T-helper 2 cell treated with Interferon-gamma antibody and Interleukin-4, amounts not matched to agents 5 μg/mL and 100 μg/mL, for 36 hours (primary cell): ENCODE results near the gene GDI2.
A peak's percentile ranks its signal among the peaks of the same experiment; 100 is the strongest.
"Not testable (repeated sequence)": the region's sequence is repeated elsewhere in the genome, so short reads cannot be mapped to it uniquely, and the experiment has no call there.

Experiments used
- DNase-seq: peaks from one replicate; pipeline ENCODE4 v3.0.0; 2021; ENCODE audit warnings: low spot score
- H3K27ac Mint-ChIP-seq: one replicate; pipeline ENCODE4 v1.8.0; 2021; ENCODE audit warnings: mild to moderate bottlenecking, mixed read lengths
- H3K27me3 Mint-ChIP-seq: one replicate; pipeline ENCODE4 v1.8.0; 2021; ENCODE audit warnings: low read depth, mixed read lengths
- H3K36me3 Mint-ChIP-seq: one replicate; pipeline ENCODE4 v1.8.0; 2021; ENCODE audit warnings: low read depth, mixed read lengths
- H3K4me1 Mint-ChIP-seq: one replicate; pipeline ENCODE4 v1.8.0; 2021; ENCODE audit warnings: low read depth, mixed read lengths
- H3K4me3 Mint-ChIP-seq: one replicate; pipeline ENCODE4 v1.8.0; 2022; ENCODE audit warnings: mild to moderate bottlenecking, moderate library complexity, mixed read lengths
- H3K9me3 Mint-ChIP-seq: one replicate; pipeline ENCODE4 v1.8.0; 2021; ENCODE audit warnings: mixed read lengths

GDI2 gene

DNA sequence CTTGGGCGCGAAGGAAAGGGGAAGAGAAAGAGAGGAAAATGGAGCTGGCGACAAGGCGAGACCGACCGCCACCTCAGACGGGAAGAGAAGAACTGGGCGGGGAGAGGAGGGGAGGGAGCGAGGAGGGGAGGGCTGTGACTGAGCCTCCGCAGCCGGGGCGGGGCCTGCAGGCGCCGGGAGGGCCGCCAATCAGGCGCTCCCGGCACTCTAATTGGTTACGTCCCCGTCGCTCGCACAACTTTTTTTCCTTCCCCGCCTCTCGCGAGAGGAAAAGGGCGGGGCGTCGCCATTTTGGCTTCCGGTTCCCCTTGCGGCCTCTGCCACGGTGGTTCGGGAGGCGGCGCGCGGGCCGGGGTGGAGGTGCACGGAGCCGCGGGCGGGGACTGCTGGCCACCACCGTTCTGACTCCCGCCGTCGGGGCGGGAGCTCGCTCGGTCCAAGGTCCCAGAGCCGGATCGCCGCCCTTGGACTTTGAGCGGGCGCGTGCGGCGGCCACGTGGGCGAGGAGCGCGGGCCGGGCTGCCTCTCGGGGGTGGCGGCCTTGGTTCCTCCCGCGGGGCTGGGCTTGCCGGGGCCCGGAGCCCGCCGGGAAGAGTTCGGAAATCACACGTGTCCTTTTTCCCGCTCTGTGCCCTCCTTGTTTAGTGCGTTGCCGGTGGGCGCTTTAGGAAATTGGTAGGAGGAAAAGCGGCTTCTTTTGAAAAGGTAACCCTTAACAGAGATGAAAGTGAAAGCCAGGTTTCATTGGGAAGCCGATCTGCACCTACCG, at the start of gene GDI2:
GDI2 (minus strand) TSS at position 94 of the 769 bp plus-strand sequence. CDS start 176 bp downstream, outside the sequence.
- Mint-ChIP-seq H3K36me3 (peaks cover 27% of the 10 kb centered on the region), H3K27ac (peak within 1 kb of the TSS; percentile 93), H3K27me3 (no peaks in the 10 kb centered on the region), H3K4me1 (peaks cover 45% of the 10 kb centered on the region), H3K4me3 (peak within 1 kb of the TSS; percentile 96), H3K9me3 (no peaks in the 10 kb centered on the region)
- DNase-seq: peak; percentile 97

DNA sequence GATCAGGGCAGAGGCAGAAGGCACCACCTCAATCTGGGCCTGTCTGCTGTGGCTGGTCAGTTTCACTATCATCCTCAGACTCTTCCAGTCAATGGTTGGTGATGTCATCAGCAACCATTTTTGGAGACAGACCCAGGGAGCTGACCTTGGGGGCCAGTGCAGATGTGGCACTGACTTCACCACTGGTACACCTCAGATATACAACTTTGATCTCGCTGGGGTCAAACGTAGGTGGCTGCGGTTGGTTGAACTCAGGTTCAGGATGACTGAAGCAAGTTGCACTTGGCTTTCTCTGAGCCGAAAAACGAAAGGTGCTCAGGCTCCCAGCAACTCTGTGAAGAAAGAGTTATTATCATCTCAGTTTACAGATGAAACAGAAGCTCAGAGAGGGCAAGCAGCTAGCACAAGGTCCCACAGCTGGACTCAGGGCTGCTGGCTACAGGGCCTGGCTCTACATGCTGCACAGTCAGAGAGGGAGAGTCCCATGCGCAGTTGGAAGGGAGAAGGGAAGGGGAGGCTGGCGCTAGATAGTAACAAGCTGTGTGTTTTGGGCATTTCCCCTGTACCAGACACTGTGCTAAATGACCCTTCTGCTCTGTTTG, 49.2 kb upstream of the GDI2 start:
- Mint-ChIP-seq H3K9me3 (peaks cover 3% of the 10 kb centered on the region), H3K27ac (no peak overlapping the region), H3K36me3 (no peaks in the 10 kb centered on the region), H3K27me3 (no peaks in the 10 kb centered on the region), H3K4me1 (peaks cover 7% of the 10 kb centered on the region), H3K4me3 (no peak overlapping the region)
- DNase-seq: no peak

DNA sequence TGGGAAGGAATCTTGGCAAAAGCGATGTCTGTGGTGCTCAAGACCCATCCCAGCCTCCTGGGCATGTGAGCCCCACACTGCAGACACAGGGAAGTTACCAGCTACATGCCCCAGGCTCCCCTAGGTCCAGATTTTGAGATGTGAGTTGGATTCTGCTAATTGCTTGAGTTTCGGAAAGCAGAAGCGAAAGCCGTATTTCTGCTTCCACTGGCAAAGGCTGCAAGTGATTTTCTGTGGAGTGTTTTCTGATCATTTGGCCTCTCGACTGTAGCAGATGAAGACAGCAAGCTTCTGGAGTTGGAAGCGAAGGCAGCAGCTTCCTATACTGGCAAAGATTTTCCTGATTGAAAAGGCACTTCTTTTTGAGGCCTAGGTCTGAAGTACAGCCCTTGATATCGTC, 46.8 kb upstream of the GDI2 start:
- DNase-seq: no peak
- no peaks in the 10 kb centered on the region for H3K4me1 Mint-ChIP-seq
- no peaks in the 10 kb centered on the region for H3K27me3 Mint-ChIP-seq
- H3K27ac Mint-ChIP-seq: no peak overlapping the region
- H3K9me3 Mint-ChIP-seq: no peaks in the 10 kb centered on the region
- no peaks in the 10 kb centered on the region for H3K36me3 Mint-ChIP-seq
- no peak overlapping the region for H3K4me3 Mint-ChIP-seq

DNA sequence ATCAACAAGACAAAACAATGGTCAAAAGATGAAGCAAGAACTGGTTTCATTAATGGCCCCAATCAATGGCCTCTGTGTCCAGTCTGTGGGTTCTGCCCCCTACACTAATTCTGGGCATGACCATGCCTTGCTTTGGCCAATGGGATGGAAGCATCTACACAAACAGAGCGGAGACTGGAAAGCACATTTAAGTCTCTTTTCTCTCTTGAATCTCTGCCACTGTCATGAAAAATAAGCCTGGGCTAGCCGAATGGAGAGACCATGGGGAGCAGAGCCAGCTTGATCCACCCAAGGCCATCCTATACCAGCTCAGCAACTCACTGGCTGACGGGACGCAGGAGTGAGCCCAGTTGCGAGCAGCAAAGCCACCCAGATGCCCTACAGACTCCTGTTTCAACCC, 45.6 kb upstream of the GDI2 start:
- no peak for DNase-seq
- no peak overlapping the region for H3K27ac Mint-ChIP-seq
- H3K27me3 Mint-ChIP-seq: no peaks in the 10 kb centered on the region
- H3K9me3 Mint-ChIP-seq: no peaks in the 10 kb centered on the region
- H3K36me3 Mint-ChIP-seq: no peaks in the 10 kb centered on the region
- no peaks in the 10 kb centered on the region for H3K4me1 Mint-ChIP-seq
- no peak overlapping the region for H3K4me3 Mint-ChIP-seq

DNA sequence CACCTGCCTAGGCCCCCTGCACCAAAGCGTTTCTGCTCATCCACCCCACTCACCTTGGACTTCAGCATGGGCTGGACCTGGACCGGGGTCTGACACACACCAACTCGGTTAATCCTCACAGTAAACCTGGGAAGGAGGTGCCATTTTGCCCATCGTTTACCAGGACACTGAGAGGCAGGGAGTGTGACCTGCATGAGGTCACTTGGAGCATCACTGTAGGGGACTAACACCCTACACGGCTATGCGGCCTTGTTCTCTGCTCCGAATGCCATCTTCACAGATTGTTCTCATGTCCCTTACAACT, 43.4 kb upstream of the GDI2 start:
- H3K9me3 Mint-ChIP-seq: no peaks in the 10 kb centered on the region
- no peaks in the 10 kb centered on the region for H3K27me3 Mint-ChIP-seq
- H3K27ac Mint-ChIP-seq: no peak overlapping the region
- DNase-seq: no peak
- no peak overlapping the region for H3K4me3 Mint-ChIP-seq
- peaks cover 4% of the 10 kb centered on the region for H3K4me1 Mint-ChIP-seq
- no peaks in the 10 kb centered on the region for H3K36me3 Mint-ChIP-seq

DNA sequence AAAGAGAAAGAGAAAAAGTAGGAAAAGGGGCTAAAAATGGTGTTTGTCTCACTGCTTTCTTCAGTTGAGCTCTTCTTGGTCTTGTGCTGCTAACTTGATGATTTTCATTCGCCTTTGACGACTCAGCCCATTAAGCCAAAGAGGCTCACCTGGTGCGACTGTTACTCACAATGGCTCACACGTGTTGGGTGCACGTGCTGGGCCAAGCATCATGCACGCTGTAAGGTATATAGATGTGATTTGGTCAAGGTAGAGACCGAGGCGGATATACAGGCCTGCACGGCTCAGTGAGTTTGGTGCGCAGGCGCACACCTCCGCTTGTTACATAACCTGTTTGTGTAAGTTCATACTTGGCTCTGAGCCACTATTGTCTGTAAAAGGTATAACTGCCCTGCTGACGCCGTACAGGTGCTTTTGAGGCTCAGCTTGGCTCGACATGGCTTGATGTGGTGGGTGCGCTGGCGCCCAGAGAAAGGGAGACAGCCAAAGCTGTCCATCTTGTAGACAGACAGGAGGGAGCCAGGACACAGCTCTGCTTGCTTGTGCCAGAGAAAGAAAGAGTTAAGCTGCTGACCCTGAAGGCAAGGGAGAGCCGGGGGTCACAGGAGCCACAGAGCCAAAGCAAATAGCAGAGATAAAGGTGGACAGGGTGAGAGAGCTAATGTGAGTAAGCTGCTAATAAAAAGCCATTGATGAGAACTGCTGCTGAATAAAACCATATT, 42.9 kb upstream of the GDI2 start:
- H3K27me3 Mint-ChIP-seq: no peaks in the 10 kb centered on the region
- H3K27ac Mint-ChIP-seq: no peak overlapping the region
- peaks cover 4% of the 10 kb centered on the region for H3K4me1 Mint-ChIP-seq
- no peaks in the 10 kb centered on the region for H3K9me3 Mint-ChIP-seq
- H3K4me3 Mint-ChIP-seq: no peak overlapping the region
- DNase-seq: no peak
- no peaks in the 10 kb centered on the region for H3K36me3 Mint-ChIP-seq

DNA sequence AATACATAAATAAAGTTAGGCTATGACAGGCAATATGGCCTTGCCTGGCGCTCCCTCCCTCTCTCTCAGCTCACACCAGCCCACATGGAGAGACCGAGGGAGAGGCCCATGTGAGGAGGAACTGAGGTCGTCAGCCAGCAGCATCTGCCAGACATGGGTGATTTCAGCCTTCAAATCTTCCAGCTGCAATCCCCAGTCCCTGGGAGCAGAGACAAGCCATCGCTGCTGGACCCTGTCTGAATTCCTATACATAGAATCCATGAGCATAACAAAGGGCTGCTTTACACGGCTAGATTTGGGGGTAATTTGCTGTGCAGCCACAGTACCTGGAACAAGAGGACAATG, 40.9 kb upstream of the GDI2 start:
- no peaks in the 10 kb centered on the region for H3K27me3 Mint-ChIP-seq
- no peak overlapping the region for H3K4me3 Mint-ChIP-seq
- H3K9me3 Mint-ChIP-seq: no peaks in the 10 kb centered on the region
- H3K4me1 Mint-ChIP-seq: peaks cover 4% of the 10 kb centered on the region
- no peak for DNase-seq
- H3K36me3 Mint-ChIP-seq: no peaks in the 10 kb centered on the region
- no peak overlapping the region for H3K27ac Mint-ChIP-seq

DNA sequence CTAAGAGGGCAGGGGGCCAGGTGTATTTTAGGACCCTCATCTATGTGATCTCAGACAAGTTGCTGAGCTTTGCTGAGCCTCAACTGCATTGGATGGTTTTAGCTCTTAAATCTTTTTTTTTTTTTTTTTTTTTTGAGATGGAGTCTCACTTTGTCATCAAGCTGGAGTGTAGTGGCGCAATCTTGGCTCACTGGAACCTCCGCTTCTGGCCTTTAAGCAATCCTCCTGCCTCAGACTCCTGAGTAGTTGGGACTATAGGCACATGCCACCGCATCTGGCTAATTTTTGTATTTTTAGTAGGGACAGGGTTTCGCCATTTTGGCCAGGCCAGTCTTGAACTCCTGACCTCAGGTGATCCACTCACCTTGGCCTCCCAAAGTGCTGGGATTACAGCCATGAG, 33.4 kb upstream of the GDI2 start:
- H3K4me3 Mint-ChIP-seq, H3K4me1 Mint-ChIP-seq, H3K27ac Mint-ChIP-seq: not testable (repeated sequence)

DNA sequence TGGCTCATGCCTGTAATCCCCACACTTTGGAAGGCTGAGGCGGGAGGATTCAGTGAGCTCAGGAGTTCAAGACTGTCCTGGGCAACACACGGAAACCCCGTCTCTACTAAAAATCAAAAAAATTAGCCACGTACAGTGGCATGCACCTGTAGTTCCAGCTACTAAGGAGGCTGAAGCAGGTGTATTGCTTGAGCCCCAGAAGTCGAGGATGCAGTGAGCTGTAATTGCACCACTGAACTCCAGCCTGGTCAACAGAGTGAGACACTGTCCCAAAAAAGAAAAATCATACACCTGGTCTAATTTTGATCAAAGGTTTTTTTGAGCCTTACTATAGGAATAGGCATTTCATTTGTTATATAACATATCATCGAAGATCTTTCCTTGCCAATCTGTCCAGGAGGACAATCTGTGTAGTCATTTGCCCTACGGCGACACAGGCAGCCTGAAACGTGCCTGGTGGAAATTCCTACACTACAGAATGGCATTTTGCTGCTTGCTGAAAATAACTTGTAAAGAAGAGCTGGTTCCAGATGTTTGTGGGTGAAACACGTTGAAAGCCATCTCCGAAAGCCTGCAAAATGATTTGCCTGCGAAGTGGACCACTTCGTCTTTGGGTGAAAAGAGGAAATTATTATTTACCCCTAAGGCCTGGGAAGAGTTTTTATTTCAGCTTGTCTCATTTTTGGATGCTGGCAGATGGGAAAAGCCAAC, 31.3 kb upstream of the GDI2 start:
- Mint-ChIP-seq H3K27ac (no peak overlapping the region), H3K27me3 (no peaks in the 10 kb centered on the region), H3K4me1 (peaks cover 8% of the 10 kb centered on the region), H3K4me3 (no peak overlapping the region), H3K36me3 (no peaks in the 10 kb centered on the region), H3K9me3 (no peaks in the 10 kb centered on the region)
- DNase-seq: no peak

More for the DNA sequence above, 33.4 kb upstream of the GDI2 start:
- not testable (repeated sequence) for H3K36me3 Mint-ChIP-seq, H3K27me3 Mint-ChIP-seq, H3K9me3 Mint-ChIP-seq, DNase-seq

DNA sequence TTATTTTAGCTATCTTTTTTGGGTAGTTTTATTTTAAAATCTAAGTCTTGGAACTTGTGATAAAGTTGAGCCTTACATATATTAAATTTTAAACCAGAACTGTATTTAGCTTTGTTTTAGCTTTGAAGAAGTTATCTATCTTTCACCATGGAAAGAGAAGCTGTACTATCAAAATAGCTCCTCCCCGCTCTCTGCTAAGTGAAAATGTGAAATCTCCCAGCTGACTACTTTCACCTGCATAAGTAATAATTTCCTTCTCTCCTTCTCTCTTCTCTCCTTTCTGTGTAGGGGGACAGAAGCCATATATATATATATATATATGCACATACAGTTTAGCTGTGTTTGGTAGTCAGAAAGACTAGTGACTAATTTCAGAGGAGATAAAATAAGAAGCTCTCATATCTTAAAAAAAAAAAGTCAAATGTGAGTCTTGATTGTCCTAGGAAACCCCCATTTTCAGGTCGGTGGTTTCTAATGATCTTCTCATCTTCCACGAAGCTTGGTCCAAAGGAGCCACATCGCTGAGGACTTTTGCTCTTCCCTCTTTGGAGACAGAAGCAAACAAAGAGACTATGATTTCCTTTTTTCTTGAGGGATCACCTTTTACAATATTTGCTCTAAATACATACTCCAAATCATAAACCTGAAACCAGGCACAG, 30.6 kb upstream of the GDI2 start:
- Mint-ChIP-seq H3K27me3 (no peaks in the 10 kb centered on the region), H3K27ac (no peak overlapping the region), H3K4me1 (peaks cover 8% of the 10 kb centered on the region), H3K36me3 (no peaks in the 10 kb centered on the region), H3K4me3 (no peak overlapping the region), H3K9me3 (no peaks in the 10 kb centered on the region)
- DNase-seq: no peak

DNA sequence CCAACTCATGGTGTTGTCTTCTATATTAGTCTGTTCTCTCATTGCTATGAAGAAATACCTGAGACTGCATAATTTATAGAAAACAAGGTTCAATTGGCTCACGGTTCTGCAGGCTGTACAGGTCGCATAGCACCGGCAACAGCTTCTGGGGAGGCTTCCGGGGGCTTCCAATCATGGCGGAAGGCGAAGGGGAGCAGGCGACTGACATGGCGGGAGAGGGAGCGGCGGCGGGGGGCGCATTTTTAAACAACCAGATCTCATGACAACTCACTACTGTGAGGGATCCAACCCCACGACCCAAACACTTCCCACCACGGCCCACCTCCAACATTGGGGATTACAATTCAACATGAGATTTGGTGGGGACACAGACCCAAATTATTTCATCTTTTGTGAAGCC, 28.7 kb upstream of the GDI2 start:
- no peak overlapping the region for H3K27ac Mint-ChIP-seq
- no peaks in the 10 kb centered on the region for H3K36me3 Mint-ChIP-seq
- H3K27me3 Mint-ChIP-seq: no peaks in the 10 kb centered on the region
- DNase-seq: no peak
- peaks cover 8% of the 10 kb centered on the region for H3K4me1 Mint-ChIP-seq
- H3K9me3 Mint-ChIP-seq: no peaks in the 10 kb centered on the region
- H3K4me3 Mint-ChIP-seq: no peak overlapping the region

DNA sequence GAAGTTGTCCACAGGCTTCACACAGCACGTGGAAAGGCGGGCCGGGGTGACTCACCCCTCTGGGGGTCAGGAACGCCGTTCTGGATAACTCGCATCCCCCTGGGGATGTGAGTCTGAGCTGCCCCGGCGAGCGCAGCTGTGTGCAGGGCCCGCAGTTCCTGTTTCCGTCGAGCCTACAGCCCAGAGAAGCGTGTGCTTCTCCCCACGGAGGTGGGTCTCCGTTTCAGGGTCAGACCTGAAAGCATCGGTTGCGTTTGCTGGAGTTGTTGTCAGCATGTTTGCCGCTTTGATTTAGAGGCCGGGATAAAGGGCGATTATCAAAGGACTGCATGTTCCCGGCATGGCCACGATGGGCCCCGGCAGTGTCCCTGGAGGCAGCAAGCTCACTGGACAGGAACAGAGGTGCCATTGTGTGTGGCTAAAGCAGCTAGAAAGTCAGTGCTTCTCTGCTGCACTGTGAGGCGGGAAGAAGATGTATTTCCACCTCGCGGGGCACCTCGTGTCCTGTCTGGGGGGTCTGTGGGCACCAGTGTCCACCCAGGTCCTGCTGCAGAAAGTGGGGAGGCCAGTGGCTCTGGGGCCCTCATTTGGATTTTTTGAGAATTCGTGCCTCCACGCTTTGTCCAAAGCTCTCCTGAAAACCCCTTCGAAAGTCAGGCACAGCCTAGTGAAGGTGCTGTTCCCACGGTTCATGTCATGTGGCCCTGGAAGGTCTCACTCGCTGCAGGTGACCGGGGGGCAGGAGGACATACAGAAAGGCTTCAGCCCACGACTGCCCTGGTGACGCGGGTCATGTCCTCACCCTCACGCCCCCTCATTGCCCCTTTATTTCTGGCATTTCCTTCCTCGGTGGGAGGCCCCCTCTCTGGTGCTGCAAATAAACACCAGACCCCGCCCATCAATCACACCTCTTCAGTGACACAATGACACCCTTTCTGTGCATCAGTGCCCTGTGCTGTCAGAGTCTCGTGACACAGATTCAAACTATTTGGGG, 27.4 kb upstream of the GDI2 start:
- DNase-seq: no peak
- Mint-ChIP-seq H3K4me3 (no peak overlapping the region), H3K27me3 (no peaks in the 10 kb centered on the region), H3K4me1 (peaks cover 3% of the 10 kb centered on the region), H3K27ac (no peak overlapping the region), H3K36me3 (no peaks in the 10 kb centered on the region), H3K9me3 (no peaks in the 10 kb centered on the region)

DNA sequence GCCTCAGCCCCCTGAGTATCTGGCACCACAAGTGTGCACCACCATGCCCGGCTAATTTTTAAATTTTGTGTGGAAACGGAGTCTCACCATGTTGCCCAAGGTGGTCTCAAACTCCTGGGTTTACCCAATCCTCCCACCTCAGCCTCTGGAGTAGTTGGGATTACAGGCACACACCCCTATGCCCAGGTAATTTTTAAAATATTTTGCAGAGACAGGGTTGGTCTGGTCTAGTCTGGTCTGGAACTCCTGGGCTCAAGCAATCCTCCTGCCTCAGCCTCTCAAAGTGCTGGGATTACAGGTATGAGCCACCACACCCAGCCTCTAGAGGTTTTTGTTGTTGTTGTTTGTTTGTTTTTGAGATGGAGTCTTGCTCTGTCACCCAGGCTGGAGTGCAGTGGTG, 22.9 kb upstream of the GDI2 start:
- H3K4me3 Mint-ChIP-seq, DNase-seq, H3K36me3 Mint-ChIP-seq, H3K9me3 Mint-ChIP-seq, H3K4me1 Mint-ChIP-seq, H3K27ac Mint-ChIP-seq, H3K27me3 Mint-ChIP-seq: not testable (repeated sequence)
